HepG2 (cell line): Measurements from ENCODE around the gene ABCB6. TPM values are rescaled to one million over a fixed set of nuclear protein-coding genes. Genes with fewer than 3 reads are reported as not detected.

Source experiments
- ATAC-seq: fragments of 200-7000 bp; cut with Tn5 transposase; 3 replicates; pipeline ENCODE4 v1.9.1; 2020; ENCODE audit warnings: mild to moderate bottlenecking, moderate library complexity
- BruUV-seq: library from RNA; stranded (reverse); fragments of 400-500 nt; replicated peaks from 2 replicates; lab custom pipeline; 2021; lab: Mats Ljungman, UMichigan
- CTCF ChIA-PET: fragments of 300-600 bp; formaldehyde crosslinking; extraction: SDS; loops from one replicate; lab custom pipeline; 2021; ENCODE audit warnings: low total read pairs, inconsistent platforms, low intra/inter-chr PET ratio; lab: Yijun Ruan, JAX
- POLR2A ChIA-PET: fragments of 350-600 bp; sonication (Branson Sonifier 250); formaldehyde crosslinking; loops from one replicate; lab custom pipeline; 2020; ENCODE audit warnings: antibody characterized with exemption, inconsistent platforms; lab: Yijun Ruan, JAX
- DNase-seq: peaks from one replicate; pipeline ENCODE4 v3.0.0-alpha.2; 2015; ENCODE audit warnings: low spot score
- FAIRE-seq: peaks from 3 replicates; lab custom pipeline; 2011; peaks lifted over from hg19 to GRCh38; lab: Jason Lieb, UNC
- H2AFZ ChIP-seq: one replicate; pipeline ENCODE4 v1.6.1; 2011; ENCODE audit warnings: low read length, inconsistent platforms
- H3K27ac ChIP-seq: fragments of 300-600 bp; 3 replicates; pipeline ENCODE4 v1.8.0; 2011; ENCODE audit warnings: mixed run types, mild to moderate bottlenecking, mixed read lengths, low read length, inconsistent platforms; ENCODE audit not compliant: insufficient read depth; ENCODE audit errors: extremely low read length
- H3K27me3 ChIP-seq, 2 experiments: fragments of 200-600 bp in 1 of 2; 2 replicates in 1 of 2; 3 replicates in 1 of 2; pipeline versions ENCODE4 v1.6.0 to v1.8.0; 2011; ENCODE audit warnings: low read length in 2 of 2, mild to moderate bottlenecking in 2 of 2, moderate library complexity in 2 of 2, inconsistent platforms in 1 of 2; ENCODE audit not compliant: insufficient read depth in 2 of 2, control insufficient read depth in 1 of 2
- H3K36me3 ChIP-seq, 2 experiments: fragments of 200-600 bp in 1 of 2; replicated peaks in 1 of 2; 2 replicates in 1 of 2; 3 replicates in 1 of 2; pipeline versions ENCODE4 v1.5.1 to v1.8.0; 2011; ENCODE audit warnings: low read length in 2 of 2, inconsistent platforms in 1 of 2; ENCODE audit not compliant: insufficient read depth in 2 of 2, control insufficient read depth in 1 of 2
- H3K4me1 ChIP-seq: 2 replicates; pipeline ENCODE4 v1.5.1; 2012; ENCODE audit warnings: low read length, inconsistent platforms; ENCODE audit not compliant: insufficient read depth
- H3K4me2 ChIP-seq: 2 replicates; pipeline ENCODE4 v1.6.0; 2011; ENCODE audit warnings: low read depth, low read length, inconsistent platforms
- H3K4me3 ChIP-seq, 3 experiments: fragments of 200-600 bp in 1 of 3; sonication (generic), shearing (Covaris generic) in 1 of 3; replicated peaks in 1 of 3; 2 replicates each; pipeline ENCODE4 v1.5.1; 2011 to 2016; ENCODE audit warnings: low read length in 3 of 3, inconsistent platforms in 2 of 3, low read depth in 2 of 3, mild to moderate bottlenecking in 2 of 3, control low read depth in 1 of 3, mixed read lengths in 1 of 3; ENCODE audit not compliant: insufficient read depth in 1 of 3
- H3K79me2 ChIP-seq: one replicate; pipeline ENCODE4 v1.6.1; 2011; ENCODE audit warnings: low read length, inconsistent platforms; ENCODE audit not compliant: insufficient read depth
- H3K9ac ChIP-seq: 2 replicates; pipeline ENCODE4 v1.6.0; 2011; ENCODE audit warnings: mild to moderate bottlenecking, low read depth, low read length, inconsistent platforms; ENCODE audit not compliant: insufficient read depth
- H3K9me3 ChIP-seq: 2 replicates; pipeline ENCODE4 v1.5.1; 2012; ENCODE audit warnings: mild to moderate bottlenecking, low read length
- H4K20me1 ChIP-seq: 2 replicates; pipeline ENCODE4 v1.6.0; 2011; ENCODE audit warnings: inconsistent platforms, mild to moderate bottlenecking, low read length, moderate library complexity; ENCODE audit not compliant: insufficient read depth
- AGO1 ChIP-seq: fragments of 200-400 bp; formaldehyde crosslinking; IDR thresholded peaks from 2 replicates; pipeline ENCODE4 v1.6.1; 2017; ENCODE audit warnings: mild to moderate bottlenecking, low read depth, low read length, moderate library complexity; ENCODE audit not compliant: poor library complexity, severe bottlenecking
- CBX1 ChIP-seq: IDR thresholded peaks from one replicate; pipeline ENCODE4 v1.6.1; 2016; ENCODE audit warnings: antibody characterized with exemption, low read depth
- CBX5 ChIP-seq: sonication (generic); formaldehyde crosslinking; IDR thresholded peaks from 2 replicates; pipeline ENCODE4 v1.4.0; 2020; ENCODE audit warnings: missing genetic modification reagents, borderline replicate concordance
- DMAP1 ChIP-seq: IDR thresholded peaks from 2 replicates; pipeline ENCODE4 v1.6.1; 2016
- FOXM1 ChIP-seq: sonication (generic); formaldehyde crosslinking; IDR thresholded peaks from 2 replicates; pipeline ENCODE4 v1.5.0; 2020; ENCODE audit warnings: missing genetic modification reagents
- HDAC6 ChIP-seq: fragments of 200-600 bp; sonication (generic); IDR thresholded peaks from 2 replicates; pipeline ENCODE4 v1.7.0; 2017; ENCODE audit warnings: mild to moderate bottlenecking, antibody characterized with exemption, low read length, low read depth
- KMT2B ChIP-seq: IDR thresholded peaks from 2 replicates; pipeline ENCODE4 v1.6.1; 2016; ENCODE audit warnings: missing genetic modification reagents, missing compliant biosample characterization
- SKI ChIP-seq: fragments of 450-650 bp; IDR thresholded peaks from one replicate; pipeline ENCODE4 v1.6.1; 2018; ENCODE audit warnings: mild to moderate bottlenecking; ENCODE audit not compliant: partially characterized antibody
- ZNF703 ChIP-seq: sonication (generic); formaldehyde crosslinking; IDR thresholded peaks from 2 replicates; pipeline ENCODE4 v1.5.1; 2020; ENCODE audit warnings: missing genetic modification reagents, mild to moderate bottlenecking, moderate library complexity, borderline replicate concordance
- WGBS: methylation state at CpG from one replicate; pipeline ENCODE4 v1.1.6; 2017; ENCODE audit warnings: low lambda C conversion rate; 5-methylcytosine and 5-hydroxymethylcytosine counted together
- in situ Hi-C: cut with HindIII; loops from 2 replicates; pipeline ENCODE4 v1.10.0; 2017; ENCODE audit warnings: low pct_unique_long_range_greater_than_20kb; ENCODE audit not compliant: extremely low pct_ligation_motif_present
- intact Hi-C: fragments of 100-400 bp; cut with micrococcal nuclease; formaldehyde crosslinking; loops from one replicate; pipeline ENCODE4 v1.10.0; 2022; ENCODE audit not compliant: unreplicated experiment
- polyA plus RNA-seq, 8 experiments: library from polyadenylated mRNA; depleted of rRNA in 3 of 8; stranded (reverse) in 7 of 8; unstranded in 1 of 8; fragments of >200 nt; fragmentation: Illumina TruSeq in 4 of 8; extraction: Trizol in 4 of 8; gene quantifications; 2 replicates each; pipeline versions ENCODE4 v1.2.1 to v1.2.3, GENCODE V29; 2011 to 2016; ENCODE audit warnings: low read depth in 4 of 8, missing spikeins in 1 of 8, mixed read lengths in 1 of 8; ENCODE audit not compliant: insufficient read depth in 1 of 8
- total RNA-seq, 5 experiments: library from RNA; depleted of rRNA; stranded (reverse); fragments of >200 nt; fragmentation: Illumina TruSeq; extraction: Trizol; gene quantifications; 2 replicates each; pipeline ENCODE4 v1.2.3, GENCODE V29; 2016; ENCODE audit warnings: low read depth in 1 of 5
- TF ChIP-seq, protein P1 (sequence below): sonication (generic); formaldehyde crosslinking; IDR thresholded peaks from 2 replicates; pipeline ENCODE4 v1.4.0; 2020; ENCODE audit warnings: mild to moderate bottlenecking, missing genetic modification reagents
- TF ChIP-seq, protein P2 (sequence below): IDR thresholded peaks from 2 replicates; pipeline ENCODE4 v1.6.1; 2016; ENCODE audit warnings: mild to moderate bottlenecking
- TF ChIP-seq, protein P3 (sequence below): sonication (generic); formaldehyde crosslinking; IDR thresholded peaks from 2 replicates; pipeline ENCODE4 v1.8.0; 2022; ENCODE audit warnings: missing genetic modification reagents, mild to moderate bottlenecking, moderate library complexity, borderline replicate concordance

Gene ABCB6
- total and polyA plus RNA-seq, 2 of the 13 experiments (the other 11 are each of a cell fraction or from before 2014, with no cell fraction given): 91.1 to 137 TPM

DNA sequence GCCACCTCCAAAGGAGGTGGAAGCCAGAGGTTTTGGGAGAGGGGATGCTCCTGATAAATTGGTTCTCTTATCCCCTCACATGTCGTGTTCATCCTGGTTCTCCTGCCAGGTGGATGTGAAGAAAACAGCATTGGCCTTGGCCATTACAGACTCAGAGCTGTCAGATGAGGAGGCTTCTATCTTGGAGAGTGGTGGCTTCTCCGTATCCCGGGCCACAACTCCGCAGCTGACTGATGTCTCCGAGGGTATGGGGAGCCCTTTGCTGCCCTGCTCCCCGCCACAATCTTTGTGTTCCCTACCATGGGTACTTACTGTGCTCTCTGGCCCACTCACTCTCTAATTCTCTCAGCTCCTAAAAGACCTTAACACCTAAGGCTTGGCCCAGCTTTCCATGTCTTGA is 37.2 kb downstream of the ABCB6 start:
- TF ChIP-seq CBX1 (no peak), SKI (no peak), FOXM1 (CRISPR knock-in tag) (no peak), DMAP1 (CRISPR knock-in tag) (no peak), AGO1 (no peak), CBX5 (no peak), HDAC6 (no peak), ZNF703 (CRISPR knock-in tag) (no peak), KMT2B (CRISPR knock-in tag) (no peak)
- TF ChIP-seq, protein P1, sequence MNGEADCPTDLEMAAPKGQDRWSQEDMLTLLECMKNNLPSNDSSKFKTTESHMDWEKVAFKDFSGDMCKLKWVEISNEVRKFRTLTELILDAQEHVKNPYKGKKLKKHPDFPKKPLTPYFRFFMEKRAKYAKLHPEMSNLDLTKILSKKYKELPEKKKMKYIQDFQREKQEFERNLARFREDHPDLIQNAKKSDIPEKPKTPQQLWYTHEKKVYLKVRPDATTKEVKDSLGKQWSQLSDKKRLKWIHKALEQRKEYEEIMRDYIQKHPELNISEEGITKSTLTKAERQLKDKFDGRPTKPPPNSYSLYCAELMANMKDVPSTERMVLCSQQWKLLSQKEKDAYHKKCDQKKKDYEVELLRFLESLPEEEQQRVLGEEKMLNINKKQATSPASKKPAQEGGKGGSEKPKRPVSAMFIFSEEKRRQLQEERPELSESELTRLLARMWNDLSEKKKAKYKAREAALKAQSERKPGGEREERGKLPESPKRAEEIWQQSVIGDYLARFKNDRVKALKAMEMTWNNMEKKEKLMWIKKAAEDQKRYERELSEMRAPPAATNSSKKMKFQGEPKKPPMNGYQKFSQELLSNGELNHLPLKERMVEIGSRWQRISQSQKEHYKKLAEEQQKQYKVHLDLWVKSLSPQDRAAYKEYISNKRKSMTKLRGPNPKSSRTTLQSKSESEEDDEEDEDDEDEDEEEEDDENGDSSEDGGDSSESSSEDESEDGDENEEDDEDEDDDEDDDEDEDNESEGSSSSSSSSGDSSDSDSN (CRISPR knock-in tag): no peak
- TF ChIP-seq, protein P2, sequence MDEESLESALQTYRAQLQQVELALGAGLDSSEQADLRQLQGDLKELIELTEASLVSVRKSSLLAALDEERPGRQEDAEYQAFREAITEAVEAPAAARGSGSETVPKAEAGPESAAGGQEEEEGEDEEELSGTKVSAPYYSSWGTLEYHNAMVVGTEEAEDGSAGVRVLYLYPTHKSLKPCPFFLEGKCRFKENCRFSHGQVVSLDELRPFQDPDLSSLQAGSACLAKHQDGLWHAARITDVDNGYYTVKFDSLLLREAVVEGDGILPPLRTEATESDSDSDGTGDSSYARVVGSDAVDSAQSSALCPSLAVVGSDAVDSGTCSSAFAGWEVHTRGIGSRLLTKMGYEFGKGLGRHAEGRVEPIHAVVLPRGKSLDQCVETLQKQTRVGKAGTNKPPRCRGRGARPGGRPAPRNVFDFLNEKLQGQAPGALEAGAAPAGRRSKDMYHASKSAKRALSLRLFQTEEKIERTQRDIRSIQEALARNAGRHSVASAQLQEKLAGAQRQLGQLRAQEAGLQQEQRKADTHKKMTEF: no peak
- TF ChIP-seq, protein P3, sequence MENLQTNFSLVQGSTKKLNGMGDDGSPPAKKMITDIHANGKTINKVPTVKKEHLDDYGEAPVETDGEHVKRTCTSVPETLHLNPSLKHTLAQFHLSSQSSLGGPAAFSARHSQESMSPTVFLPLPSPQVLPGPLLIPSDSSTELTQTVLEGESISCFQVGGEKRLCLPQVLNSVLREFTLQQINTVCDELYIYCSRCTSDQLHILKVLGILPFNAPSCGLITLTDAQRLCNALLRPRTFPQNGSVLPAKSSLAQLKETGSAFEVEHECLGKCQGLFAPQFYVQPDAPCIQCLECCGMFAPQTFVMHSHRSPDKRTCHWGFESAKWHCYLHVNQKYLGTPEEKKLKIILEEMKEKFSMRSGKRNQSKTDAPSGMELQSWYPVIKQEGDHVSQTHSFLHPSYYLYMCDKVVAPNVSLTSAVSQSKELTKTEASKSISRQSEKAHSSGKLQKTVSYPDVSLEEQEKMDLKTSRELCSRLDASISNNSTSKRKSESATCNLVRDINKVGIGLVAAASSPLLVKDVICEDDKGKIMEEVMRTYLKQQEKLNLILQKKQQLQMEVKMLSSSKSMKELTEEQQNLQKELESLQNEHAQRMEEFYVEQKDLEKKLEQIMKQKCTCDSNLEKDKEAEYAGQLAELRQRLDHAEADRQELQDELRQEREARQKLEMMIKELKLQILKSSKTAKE (CRISPR knock-in tag): no peak
- ChIA-PET POLR2A (interaction anchor here (1.3 to 4.8 kb wide), 8 partner anchors 10 to 68 kb away, joined by 3 to 21 read pairs (median 6); partner anchors contain the start of gene ZFAND2B), CTCF (no interaction called here)
- no peaks in the 10 kb centered on the region for H3K9me3 ChIP-seq
- H3K9ac ChIP-seq: no peak overlapping the region
- no peak for ATAC-seq
- H3K36me3 ChIP-seq: peaks cover 30 to 48% of the 10 kb centered on the region in 2 experiments
- no peak overlapping the region for H3K4me2 ChIP-seq
- H3K27ac ChIP-seq: no peak overlapping the region
- H3K4me3 ChIP-seq: no peak overlapping the region
- FAIRE-seq: no peak
- no peaks in the 10 kb centered on the region; a peak in 1 of 5 replicates for H3K27me3 ChIP-seq
- intact Hi-C loops: no loop called here
- BruUV-seq: no TSS peak
- H3K79me2 ChIP-seq: peaks cover 17% of the 10 kb centered on the region
- in situ Hi-C loops: no loop called here
- H3K4me1 ChIP-seq: peaks cover 22% of the 10 kb centered on the region
- H4K20me1 ChIP-seq: no peaks in the 10 kb centered on the region
- WGBS: 96% methylated on average over 6 of the region's 6 CpGs
- no peak for DNase-seq
- H2AFZ ChIP-seq: no peak overlapping the region
